HG03045 (cell line): ENCODE measurements around the gene MAML2.

Experiments
- ATAC-seq: cut with Tn5 transposase; IDR thresholded peaks from one replicate; pipeline ENCODE4 v1.9.1; 2021; ENCODE audit warnings: mild to moderate bottlenecking, moderate library complexity; ENCODE audit not compliant: unreplicated experiment

Gene MAML2

GRCh38 chr11:96139691-96140090, 203.3 kb downstream of the MAML2 start:
- no peak for ATAC-seq

GRCh38 chr11:96137373-96137772, 205.6 kb downstream of the MAML2 start:
- no peak for ATAC-seq

GRCh38 chr11:96136613-96137298, 206.2 kb downstream of the MAML2 start:
- no peak for ATAC-seq

GRCh38 chr11:96134602-96135001, 208.4 kb downstream of the MAML2 start:
- ATAC-seq, result no peak

- ATAC-seq, result no peak
Measured at GRCh38 chr11:96132437-96132836, 210.6 kb downstream of the MAML2 start.

GRCh38 chr11:96130061-96130620, 212.9 kb downstream of the MAML2 start:
- ATAC-seq, result no peak

GRCh38 chr11:96127596-96127959, 215.4 kb downstream of the MAML2 start:
- ATAC-seq, result no peak

- no peak for ATAC-seq
Measured at GRCh38 chr11:96126917-96127595, 215.9 kb downstream of the MAML2 start.

- no peak for ATAC-seq
Measured at GRCh38 chr11:96125400-96125799, 217.6 kb downstream of the MAML2 start.

- ATAC-seq, result no peak
Measured at GRCh38 chr11:96124155-96124554, 218.8 kb downstream of the MAML2 start.

GRCh38 chr11:96123301-96123700, 219.7 kb downstream of the MAML2 start:
- no peak for ATAC-seq

GRCh38 chr11:96122601-96123074, 220.4 kb downstream of the MAML2 start:
- ATAC-seq, result no peak

GRCh38 chr11:96119211-96119610, 223.8 kb downstream of the MAML2 start:
- no peak for ATAC-seq

GRCh38 chr11:96116376-96116775, 226.6 kb downstream of the MAML2 start:
- ATAC-seq, result no peak

GRCh38 chr11:96114178-96115064, 228.6 kb downstream of the MAML2 start:
- ATAC-seq, result no peak

GRCh38 chr11:96113193-96113681, 229.8 kb downstream of the MAML2 start:
- ATAC-seq, result no peak

- peak; percentile 93 for ATAC-seq
Measured at GRCh38 chr11:96112192-96113128, 230.5 kb downstream of the MAML2 start.

GRCh38 chr11:96111308-96111707, 231.7 kb downstream of the MAML2 start:
- no peak for ATAC-seq

GRCh38 chr11:96110302-96110701, 232.7 kb downstream of the MAML2 start:
- no peak for ATAC-seq
